Measurements from ENCODE around the gene SLFNL1.

DNA sequence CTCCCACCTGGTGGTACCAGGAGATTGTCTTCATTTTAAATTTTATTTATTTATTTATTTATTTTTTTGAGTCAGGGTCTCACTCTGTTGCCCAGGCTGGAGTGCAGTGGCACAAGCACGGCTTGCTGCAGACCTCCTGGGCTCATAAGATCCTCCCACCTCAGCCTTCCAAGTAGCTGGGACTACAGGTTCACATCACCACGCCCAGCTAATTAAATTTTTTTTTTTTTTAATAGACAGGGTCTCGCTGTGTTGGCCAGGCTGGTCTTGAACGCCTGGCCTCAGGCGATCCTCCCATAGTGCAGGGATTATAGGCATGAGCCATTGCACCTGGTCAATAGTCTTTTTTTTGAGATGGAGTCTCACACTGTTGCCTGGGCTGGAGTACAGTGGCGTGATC, 8.5 kb downstream of the SLFNL1 start:
- TF ChIP-seq, protein P1, sequence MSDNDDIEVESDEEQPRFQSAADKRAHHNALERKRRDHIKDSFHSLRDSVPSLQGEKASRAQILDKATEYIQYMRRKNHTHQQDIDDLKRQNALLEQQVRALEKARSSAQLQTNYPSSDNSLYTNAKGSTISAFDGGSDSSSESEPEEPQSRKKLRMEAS (IDR thresholded peaks at IDR 0.05): no peak
- TF ChIP-seq RAD21 (IDR thresholded peaks at IDR 0.05; ENCODE audit: low read depth) (no peak), EGR1 (IDR thresholded peaks at IDR 0.05) (no peak), YY1 (IDR thresholded peaks at IDR 0.05; ENCODE audit: low read depth) (no peak)
